Body of pancreas (tissue), 4 donors: Measurements from ENCODE around the gene ORC4. TPM values are rescaled to one million over a fixed set of nuclear protein-coding genes. Genes with fewer than 3 reads are reported as not detected.

Experiments used
- ATAC-seq: fragments of 150-250 bp; one replicate; pipeline ENCODE4 v1.9.1; 2016
- DNase-seq, 4 donors: peaks; one replicate each; pipeline ENCODE4 v3.0.0-alpha.2; 2019
- H3K27ac ChIP-seq, 4 donors: fragments of 200-600 bp; sonication (generic); 1 replicate in 3 of 4; 2 replicates in 1 of 4; pipeline versions ENCODE4 v1.5.1 to v1.6.1; 2016 to 2019; ENCODE audit warnings: mild to moderate bottlenecking in 1 of 4, mixed read lengths in 1 of 4, moderate library complexity in 1 of 4
- H3K27me3 ChIP-seq, 2 donors: fragments of 200-600 bp; sonication (generic); one replicate each; pipeline ENCODE4 v1.6.0; 2016; ENCODE audit warnings: mild to moderate bottlenecking in 1 of 2
- H3K36me3 ChIP-seq, 2 donors: fragments of 200-600 bp; sonication (generic); replicated peaks in 1 of 2; 2 replicates each; pipeline ENCODE4 v1.5.1; 2016; ENCODE audit warnings: low read depth in 2 of 2; ENCODE audit not compliant: insufficient read depth in 1 of 2
- H3K4me1 ChIP-seq: fragments of 200-600 bp; sonication (generic); one replicate; pipeline ENCODE4 v1.6.0; 2016
- H3K4me3 ChIP-seq, 2 donors: fragments of 200-600 bp; sonication (generic); 1 replicate in 1 of 2; 2 replicates in 1 of 2; pipeline ENCODE4 v1.5.1; 2016 to 2019
- H3K9me3 ChIP-seq, 3 donors: fragments of 200-600 bp; sonication (generic); 1 replicate in 2 of 3; 2 replicates in 1 of 3; pipeline ENCODE4 v1.5.1; 2016
- CTCF ChIP-seq, 7 experiments: fragments of 450-650 bp in 4 of 7; fragments of 200-600 bp in 3 of 7; sonication (generic) in 3 of 7; IDR thresholded peaks; one replicate each; pipeline ENCODE4 v1.5.1; 2016 to 2019; ENCODE audit warnings: antibody characterized with exemption in 7 of 7
- POLR2A ChIP-seq, 3 donors: fragments of 450-650 bp; IDR thresholded peaks; one replicate each; pipeline ENCODE4 v1.6.1; 2016; ENCODE audit warnings: antibody characterized with exemption in 3 of 3, mild to moderate bottlenecking in 2 of 3
- WGBS, 2 donors: methylation state at CpG; one replicate each; pipeline ENCODE4 v1.1.5; 2017; 5-methylcytosine and 5-hydroxymethylcytosine counted together
- intact Hi-C: fragments of 100-400 bp; cut with DNase I; formaldehyde crosslinking; loops from one replicate; pipeline ENCODE4 v1.15.1; 2023
- total RNA-seq, 2 donors: library from RNA; depleted of rRNA; stranded (reverse); fragments of >200 nt; gene quantifications; one replicate each; pipeline ENCODE4 v1.1.0, GENCODE V29; 2016

The ORC4 gene
- total RNA-seq, 2 donors from 2014 or later: 10.9 to 20.0 TPM

- Histone ChIP-seq H3K27ac (no peak overlapping the region), H3K9me3 (no peaks in the 10 kb centered on the region), H3K4me3 (no peak overlapping the region), H3K36me3 (no peaks in the 10 kb centered on the region), H3K4me1 (peaks cover 8% of the 10 kb centered on the region), H3K27me3 (no peaks in the 10 kb centered on the region)
- intact Hi-C loops: no loop called here
- no peak for DNase-seq
- no peak for ATAC-seq
- 87 to 90% methylated on average over 3 of the region's 3 CpGs for WGBS, 2 donors
- no peak for TF ChIP-seq POLR2A (IDR thresholded peaks at IDR 0.05)
- TF ChIP-seq CTCF (IDR thresholded peaks at IDR 0.05): no peak
Measured at GRCh38 chr2:147923846-147924245, 96.7 kb downstream of the ORC4 start.

- no peaks in the 10 kb centered on the region for H3K36me3 ChIP-seq
- no peaks in the 10 kb centered on the region for H3K27me3 ChIP-seq
- WGBS, 2 donors: 71 to 77% methylated on average over 4 of the region's 4 CpGs
- H3K4me3 ChIP-seq: no peak overlapping the region
- no peaks in the 10 kb centered on the region for H3K4me1 ChIP-seq
- H3K9me3 ChIP-seq: no peaks in the 10 kb centered on the region
- TF ChIP-seq CTCF (IDR thresholded peaks at IDR 0.05) (no peak), POLR2A (IDR thresholded peaks at IDR 0.05) (no peak)
- DNase-seq: no peak
- intact Hi-C loops: loop anchor here (10.0 kb wide), 1 partner anchor 832 kb away; no protein-coding TSS in a partner anchor
- no peak overlapping the region for H3K27ac ChIP-seq
- ATAC-seq: no peak
Measured at GRCh38 chr2:147917161-147917560, 103.4 kb downstream of the ORC4 start.

- H3K27me3 ChIP-seq: no peaks in the 10 kb centered on the region
- 82 to 83% methylated on average over 4 of the region's 4 CpGs for WGBS, 2 donors
- no peaks in the 10 kb centered on the region for H3K4me1 ChIP-seq
- intact Hi-C loops: loop anchor here (10.0 kb wide), 1 partner anchor 832 kb away; no protein-coding TSS in a partner anchor
- H3K4me3 ChIP-seq: no peak overlapping the region
- DNase-seq (no peak), ATAC-seq (no peak)
- H3K27ac ChIP-seq: no peak overlapping the region
- H3K9me3 ChIP-seq: no peaks in the 10 kb centered on the region
- H3K36me3 ChIP-seq: no peaks in the 10 kb centered on the region
- TF ChIP-seq POLR2A (IDR thresholded peaks at IDR 0.05) (no peak), CTCF (IDR thresholded peaks at IDR 0.05) (no peak)
Measured at GRCh38 chr2:147916723-147917122, 103.8 kb downstream of the ORC4 start.

DNA sequence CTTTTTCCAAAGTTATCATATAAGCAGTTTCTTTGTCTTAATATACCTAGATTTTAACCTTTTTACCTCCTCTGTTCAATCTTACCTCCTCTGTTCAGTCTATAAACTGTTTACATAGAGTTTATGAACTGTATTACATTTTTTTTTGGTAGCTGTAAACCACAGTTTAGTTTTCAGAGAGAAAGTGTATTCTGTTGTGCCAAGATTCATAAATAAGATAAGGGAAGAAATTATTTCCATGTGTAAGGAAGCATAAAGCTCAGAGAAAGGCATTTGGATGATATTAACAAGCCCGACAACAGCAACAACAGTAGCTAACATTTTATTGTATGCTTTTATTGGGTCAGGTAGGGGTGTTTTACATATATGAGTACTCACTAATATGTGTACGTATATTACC is 104.5 kb downstream of the ORC4 start:
- no peak for ATAC-seq
- no peaks in the 10 kb centered on the region for H3K9me3 ChIP-seq
- peaks cover 1% of the 10 kb centered on the region for H3K4me1 ChIP-seq
- no peak overlapping the region for H3K27ac ChIP-seq
- WGBS, 2 donors: 93 to 94% methylated on average over 2 of the region's 2 CpGs
- TF ChIP-seq POLR2A (IDR thresholded peaks at IDR 0.05): no peak
- TF ChIP-seq CTCF (IDR thresholded peaks at IDR 0.05): no peak
- no peak overlapping the region for H3K4me3 ChIP-seq
- intact Hi-C loops: loop anchor here (10.0 kb wide), 1 partner anchor 831 kb away; no protein-coding TSS in a partner anchor
- DNase-seq: no peak
- no peaks in the 10 kb centered on the region for H3K27me3 ChIP-seq
- no peaks in the 10 kb centered on the region for H3K36me3 ChIP-seq
